Duodenal mucosa (tissue), 2 donors: ENCODE results near the gene C10orf62.
"Not testable (repeated sequence)": the region's sequence is repeated elsewhere in the genome, so short reads cannot be mapped to it uniquely, and the experiment has no call there.

ENCODE experiments used
- H3K27ac ChIP-seq: one replicate; pipeline ENCODE4 v1.7.0; 2013; ENCODE audit warnings: low read depth, low read length
- H3K27me3 ChIP-seq, 2 donors: one replicate each; pipeline ENCODE4 v1.7.0; 2013; ENCODE audit warnings: low read length in 2 of 2, control low read depth in 1 of 2; ENCODE audit not compliant: insufficient read depth in 2 of 2, control insufficient read depth in 1 of 2
- H3K36me3 ChIP-seq, 2 donors: one replicate each; pipeline ENCODE4 v1.7.0; 2013; ENCODE audit warnings: low read length in 2 of 2, control low read depth in 1 of 2; ENCODE audit not compliant: insufficient read depth in 2 of 2, control insufficient read depth in 1 of 2
- H3K4me1 ChIP-seq, 2 donors: one replicate each; pipeline ENCODE4 v1.7.0; 2013; ENCODE audit warnings: low read length in 2 of 2, control low read depth in 1 of 2; ENCODE audit not compliant: insufficient read depth in 2 of 2, control insufficient read depth in 1 of 2
- H3K4me3 ChIP-seq, 2 donors: one replicate each; pipeline ENCODE4 v1.7.0; 2013; ENCODE audit warnings: low read length in 2 of 2, low read depth in 1 of 2
- H3K9ac ChIP-seq, 2 donors: one replicate each; pipeline ENCODE4 v1.7.0; 2013; ENCODE audit warnings: low read length in 2 of 2, low read depth in 1 of 2
- H3K9me3 ChIP-seq, 2 donors: one replicate each; pipeline ENCODE4 v1.7.0; 2013; ENCODE audit warnings: low read length in 2 of 2, control low read depth in 1 of 2; ENCODE audit not compliant: control insufficient read depth in 1 of 2

Gene C10orf62

DNA sequence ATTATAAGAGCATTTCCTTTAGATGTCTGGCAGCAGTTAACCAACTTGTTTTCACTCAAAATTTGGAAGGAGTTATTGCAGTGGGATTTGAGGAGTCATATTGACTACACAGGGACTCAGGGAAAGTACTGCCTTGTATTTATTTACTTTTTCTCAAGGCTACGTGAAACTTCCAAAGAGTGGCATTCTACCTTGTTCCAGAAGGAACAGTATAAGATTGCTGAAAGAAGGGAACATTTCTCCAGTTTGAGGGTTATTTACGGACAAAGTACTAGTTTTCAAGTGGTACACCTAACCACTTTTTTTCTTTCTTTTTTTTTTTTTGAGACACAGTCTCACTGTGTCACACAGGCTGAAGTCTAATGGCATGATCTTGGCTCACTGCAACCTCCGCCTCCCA is 38.7 kb downstream of the C10orf62 start:
- no peaks in the 10 kb centered on the region for H3K9me3 ChIP-seq
- peaks cover 4 to 5% of the 10 kb centered on the region in 2 donors for H3K4me1 ChIP-seq
- no peak overlapping the region for H3K27ac ChIP-seq
- no peak overlapping the region for H3K9ac ChIP-seq
- H3K36me3 ChIP-seq: no peaks in the 10 kb centered on the region
- H3K27me3 ChIP-seq: no peaks in the 10 kb centered on the region
- H3K4me3 ChIP-seq: no peak overlapping the region

DNA sequence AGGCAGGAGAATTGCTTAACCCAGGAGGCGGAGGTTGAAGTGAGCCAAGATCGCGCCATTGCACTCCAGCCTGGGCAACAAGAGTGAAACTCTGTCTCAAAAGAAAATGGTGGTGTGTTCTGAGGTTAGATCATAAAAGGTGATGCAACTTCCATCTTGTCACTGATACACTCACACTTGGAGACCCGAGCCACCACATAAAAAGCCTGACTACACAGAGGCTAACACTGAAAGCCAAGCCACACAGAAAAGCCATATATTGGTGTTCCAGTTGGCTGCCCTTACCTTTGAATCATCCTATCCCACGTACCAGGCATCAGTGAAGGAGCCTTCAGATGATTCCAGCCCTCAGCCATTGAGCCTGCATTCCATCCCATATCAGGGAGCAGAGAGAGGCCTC is 39.8 kb downstream of the C10orf62 start:
- Histone ChIP-seq H3K9me3 (no peaks in the 10 kb centered on the region), H3K9ac (no peak overlapping the region), H3K27me3 (no peaks in the 10 kb centered on the region)

DNA sequence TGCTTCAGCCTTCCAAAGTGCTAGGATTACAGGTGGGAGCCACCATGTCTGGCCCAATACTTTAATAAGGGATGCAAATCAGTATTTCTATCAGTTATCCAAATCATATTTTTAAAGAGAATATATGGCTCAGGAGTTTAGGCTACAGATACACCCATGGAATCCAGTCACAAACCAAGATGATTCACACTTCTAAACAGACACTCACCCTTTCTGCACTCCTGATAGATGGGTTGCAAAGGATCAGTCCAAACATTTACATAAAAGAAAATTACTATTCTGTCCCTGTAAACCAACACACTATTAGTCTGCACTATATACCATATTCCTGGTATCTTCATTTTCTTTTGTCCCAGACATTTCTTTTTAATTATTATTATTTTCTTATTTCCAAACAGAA is 41.6 kb downstream of the C10orf62 start:
- Histone ChIP-seq H3K27ac (no peak overlapping the region), H3K4me3 (no peak overlapping the region), H3K36me3 (no peaks in the 10 kb centered on the region), H3K4me1 (peaks cover 8 to 11% of the 10 kb centered on the region in 2 donors), H3K9me3 (no peaks in the 10 kb centered on the region), H3K27me3 (no peaks in the 10 kb centered on the region), H3K9ac (no peak overlapping the region)

More for the DNA sequence above, 39.8 kb downstream of the C10orf62 start:
- Histone ChIP-seq H3K4me1 (peaks cover 8 to 11% of the 10 kb centered on the region in 2 donors), H3K36me3 (no peaks in the 10 kb centered on the region), H3K27ac (no peak overlapping the region), H3K4me3 (no peak overlapping the region)

DNA sequence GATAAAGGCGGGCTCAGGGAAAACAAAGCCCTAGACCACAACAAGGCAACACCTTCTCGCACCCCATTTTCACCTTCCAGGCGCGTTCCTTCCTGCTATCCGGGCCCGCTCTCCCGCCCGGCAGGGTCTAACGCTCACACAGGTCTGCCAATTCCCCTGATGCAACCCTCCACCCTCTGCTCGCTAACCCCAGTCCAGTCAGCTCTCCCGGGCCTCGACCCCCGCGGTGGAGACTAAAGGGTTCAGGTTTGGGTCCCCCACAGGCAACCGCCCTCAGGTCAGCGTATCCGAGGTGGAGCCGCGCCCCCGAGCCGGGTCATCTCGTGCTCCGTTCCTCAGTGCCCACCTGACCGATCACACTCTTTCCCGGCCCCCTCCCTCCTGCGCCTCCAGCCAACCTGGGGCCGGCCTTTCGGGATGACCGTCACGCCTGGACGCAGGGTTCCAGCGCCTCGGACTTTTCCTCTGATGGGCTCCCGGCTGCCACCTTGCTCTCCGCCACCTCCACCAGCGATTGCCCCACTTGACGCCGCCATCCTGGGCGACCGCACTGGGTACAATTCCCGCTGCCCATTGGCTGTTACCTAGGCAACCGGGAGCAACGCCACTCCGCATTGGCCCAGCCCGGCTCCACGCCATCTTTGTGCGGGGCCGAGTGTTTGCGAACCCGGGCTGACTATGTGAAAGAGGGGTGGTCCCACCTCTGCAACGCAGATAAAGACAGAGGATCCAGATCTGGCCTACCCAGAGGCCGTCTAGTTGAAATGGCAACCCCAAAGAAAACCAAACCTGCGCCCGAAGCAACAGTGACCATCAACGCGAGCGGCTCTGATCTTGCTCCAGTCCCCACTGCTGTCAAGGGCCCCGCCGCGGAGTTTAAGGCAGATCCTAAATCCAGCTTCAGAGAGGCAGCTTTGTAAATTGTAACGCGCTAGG is 43.7 kb downstream of the C10orf62 start, which contains the start of gene MORN4:
Gene MORN4, minus strand, starts transcription at position 552 of the 936 bp plus-strand sequence. CDS start 13,847 bp downstream, outside the sequence.
- H3K36me3 ChIP-seq: no peaks in the 10 kb centered on the region
- no peaks in the 10 kb centered on the region for H3K9me3 ChIP-seq
- H3K9ac ChIP-seq: peak within 1 kb of the TSS; percentile 70 to 72
- H3K4me3 ChIP-seq: peak within 1 kb of the TSS; percentile 95 to 98
- H3K27ac ChIP-seq: peak within 1 kb of the TSS; percentile 5
- H3K4me1 ChIP-seq: peaks cover 8 to 11% of the 10 kb centered on the region in 2 donors
- no peaks in the 10 kb centered on the region for H3K27me3 ChIP-seq

DNA sequence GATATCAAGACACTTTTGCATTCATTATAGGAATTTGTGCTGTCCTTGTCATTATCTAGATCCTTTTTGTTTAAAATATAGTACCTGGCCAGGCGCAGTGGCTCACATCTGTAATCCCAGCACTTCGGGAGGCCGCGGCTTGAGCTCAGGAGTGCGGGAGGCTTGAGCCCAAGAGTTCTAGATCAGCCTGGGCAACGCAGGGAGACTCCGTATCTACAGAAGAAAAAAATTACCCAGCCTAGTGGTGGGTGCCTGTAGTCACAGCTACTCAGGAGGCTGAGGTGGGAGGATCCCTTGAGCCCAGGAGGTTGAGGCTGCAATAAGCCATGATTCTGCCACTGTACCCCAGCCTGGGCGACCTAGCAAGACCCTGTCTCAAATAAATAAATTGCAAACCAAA is 44.4 kb downstream of the C10orf62 start:
- H3K36me3 ChIP-seq: no peaks in the 10 kb centered on the region
- H3K4me3 ChIP-seq: peak overlapping the region; percentile 95 to 98
- H3K4me1 ChIP-seq: peaks cover 8 to 11% of the 10 kb centered on the region in 2 donors
- peak overlapping the region; percentile 70 to 72 for H3K9ac ChIP-seq
- H3K9me3 ChIP-seq: no peaks in the 10 kb centered on the region
- no peaks in the 10 kb centered on the region for H3K27me3 ChIP-seq
- peak overlapping the region; percentile 3 for H3K27ac ChIP-seq

DNA sequence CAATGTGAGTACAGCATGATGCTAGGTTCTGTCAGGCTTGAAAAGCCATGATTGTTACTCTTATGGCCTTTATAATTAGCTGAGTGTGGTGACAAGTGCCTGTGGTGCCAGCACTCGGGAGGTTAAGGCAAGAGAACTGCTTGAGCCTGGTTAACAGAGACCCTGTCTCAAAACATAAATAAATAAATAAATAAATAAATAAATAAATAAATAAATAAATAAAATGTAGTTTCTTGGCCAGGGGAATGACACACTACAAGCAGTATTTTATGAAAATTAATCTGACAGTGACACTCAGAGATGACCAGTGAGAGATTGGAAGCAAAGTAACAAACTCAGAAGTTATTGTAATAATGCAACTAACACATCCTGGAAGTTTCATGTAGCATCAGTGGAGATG is 46.1 kb downstream of the C10orf62 start:
- H3K9me3 ChIP-seq: no peaks in the 10 kb centered on the region
- H3K4me3 ChIP-seq: no peak overlapping the region
- H3K36me3 ChIP-seq: no peaks in the 10 kb centered on the region
- no peak overlapping the region for H3K9ac ChIP-seq
- H3K4me1 ChIP-seq: peaks cover 8 to 11% of the 10 kb centered on the region in 2 donors
- H3K27me3 ChIP-seq: no peaks in the 10 kb centered on the region
- no peak overlapping the region for H3K27ac ChIP-seq

DNA sequence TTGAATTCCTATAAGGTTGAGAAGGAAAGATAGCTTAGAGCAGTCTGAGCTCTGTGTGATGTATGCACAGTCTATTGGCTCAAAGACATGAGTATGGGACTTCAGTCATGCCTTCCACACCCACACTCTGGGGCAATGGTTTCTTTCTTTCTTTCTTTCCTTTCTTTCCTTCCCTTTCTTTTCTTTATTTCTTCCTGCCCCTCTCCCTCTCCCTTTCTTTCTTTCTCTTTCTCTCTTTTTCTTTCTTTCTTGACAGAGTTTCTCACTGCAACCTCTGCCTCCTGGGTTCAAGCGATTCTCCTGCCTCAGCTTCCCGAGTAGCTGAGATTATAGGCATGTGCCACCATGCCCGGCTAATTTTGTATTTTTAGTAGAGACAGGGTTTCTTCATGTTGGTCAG is 49.6 kb downstream of the C10orf62 start:
- H3K27ac ChIP-seq, H3K36me3 ChIP-seq, H3K27me3 ChIP-seq, H3K9me3 ChIP-seq, H3K4me3 ChIP-seq, H3K9ac ChIP-seq: not testable (repeated sequence)
- H3K4me1 ChIP-seq: peaks cover 8 to 13% of the 10 kb centered on the region in 2 donors

DNA sequence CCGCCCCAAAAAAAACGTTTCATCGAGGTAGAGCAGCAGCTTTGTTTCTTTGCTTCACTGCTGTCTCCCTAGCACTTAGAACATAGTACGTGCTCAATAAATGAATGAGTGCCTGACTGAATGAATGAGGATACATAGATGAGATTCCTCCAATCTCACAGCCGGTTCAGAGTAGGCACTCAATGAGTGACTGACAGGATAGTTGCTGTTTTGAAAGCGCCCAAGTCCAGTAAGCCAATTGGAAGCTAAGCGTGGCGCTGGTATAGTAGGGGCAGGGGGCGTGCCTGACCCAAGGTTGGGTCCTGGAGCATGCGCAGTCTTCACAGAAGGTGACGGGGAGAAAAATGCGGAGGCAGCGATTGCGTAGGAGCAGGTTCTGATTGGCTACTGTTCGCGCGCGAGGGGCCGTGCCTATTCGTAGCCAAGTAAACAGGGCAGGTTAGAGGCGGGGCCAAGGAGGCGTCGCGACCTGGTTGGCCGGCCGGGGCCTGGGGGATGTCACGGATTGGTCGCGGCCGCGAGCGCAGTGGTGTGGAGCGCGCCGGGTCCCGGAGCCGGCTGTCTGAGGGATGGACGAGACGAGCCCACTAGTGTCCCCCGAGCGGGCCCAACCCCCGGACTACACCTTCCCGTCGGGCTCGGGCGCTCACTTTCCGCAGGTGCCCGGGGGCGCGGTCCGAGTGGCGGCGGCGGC is 50.8 kb downstream of the C10orf62 start, which contains the start of gene PI4K2A:
Gene PI4K2A, plus strand, starts transcription at position 498 of the 694 bp plus-strand sequence. Its CDS starts 72 bp downstream, at position 570.
- peak within 1 kb of the TSS; percentile 51 to 91 for H3K9ac ChIP-seq
- H3K4me3 ChIP-seq: peak within 1 kb of the TSS; percentile 82 to 95
- H3K36me3 ChIP-seq: peaks cover 0 to 6% of the 10 kb centered on the region in 2 donors
- H3K27me3 ChIP-seq: no peaks in the 10 kb centered on the region
- peaks cover 8 to 13% of the 10 kb centered on the region in 2 donors for H3K4me1 ChIP-seq
- H3K9me3 ChIP-seq: no peaks in the 10 kb centered on the region
- peak within 1 kb of the TSS; percentile 62 for H3K27ac ChIP-seq
